GM19324 (cell line): Measurements from ENCODE around the gene PPIB.

Source experiments
- ATAC-seq: cut with Tn5 transposase; IDR thresholded peaks from one replicate; pipeline ENCODE4 v1.9.1; 2021; ENCODE audit warnings: mild to moderate bottlenecking, moderate library complexity; ENCODE audit not compliant: unreplicated experiment, low FRiP score

Gene PPIB

GRCh38 chr15:64162869-64163658, at the start of gene PPIB:
TSS of gene PPIB (minus strand) at chr15:64163022. CDS start at chr15:64162986, 36 bp downstream.
- ATAC-seq, result peak; percentile 96

DNA sequence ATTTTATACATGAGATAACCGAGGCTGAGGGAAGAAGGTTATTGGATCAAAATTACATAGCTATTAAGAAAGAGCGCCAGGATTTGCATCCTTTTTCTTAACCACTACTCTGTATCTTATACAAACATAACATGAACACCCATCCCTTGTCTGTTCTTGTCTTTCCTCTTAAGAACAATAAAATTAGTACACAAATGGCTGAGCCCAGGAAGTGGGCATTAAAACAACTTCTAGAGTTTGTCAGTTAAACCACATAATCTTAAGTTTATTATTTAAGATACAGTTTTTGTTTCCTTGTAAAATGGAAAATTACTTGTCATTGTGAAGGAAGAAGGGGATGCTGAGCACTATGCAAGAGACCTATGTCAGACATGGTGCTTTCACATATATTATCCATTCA, 48.9 kb upstream of the PPIB start:
- ATAC-seq, result no peak

DNA sequence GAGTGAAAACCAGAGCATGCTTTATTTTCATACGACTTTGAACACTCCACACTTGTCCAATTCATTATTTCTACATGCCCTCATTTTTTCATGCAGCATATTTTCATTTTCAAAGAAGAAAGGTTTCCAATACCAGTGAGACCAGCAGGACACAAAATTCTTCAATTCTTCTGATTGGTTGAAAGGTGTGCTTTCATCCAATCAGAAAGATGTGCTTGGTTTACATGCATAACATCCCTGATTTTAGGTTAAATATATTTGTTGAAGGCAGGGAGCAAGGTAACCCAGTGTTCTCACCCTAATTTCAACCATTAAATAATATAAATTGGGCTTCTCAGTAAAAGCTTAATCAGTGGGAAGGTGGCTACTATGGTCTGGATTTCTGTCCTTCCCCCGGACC, 47.5 kb upstream of the PPIB start:
- no peak for ATAC-seq

DNA sequence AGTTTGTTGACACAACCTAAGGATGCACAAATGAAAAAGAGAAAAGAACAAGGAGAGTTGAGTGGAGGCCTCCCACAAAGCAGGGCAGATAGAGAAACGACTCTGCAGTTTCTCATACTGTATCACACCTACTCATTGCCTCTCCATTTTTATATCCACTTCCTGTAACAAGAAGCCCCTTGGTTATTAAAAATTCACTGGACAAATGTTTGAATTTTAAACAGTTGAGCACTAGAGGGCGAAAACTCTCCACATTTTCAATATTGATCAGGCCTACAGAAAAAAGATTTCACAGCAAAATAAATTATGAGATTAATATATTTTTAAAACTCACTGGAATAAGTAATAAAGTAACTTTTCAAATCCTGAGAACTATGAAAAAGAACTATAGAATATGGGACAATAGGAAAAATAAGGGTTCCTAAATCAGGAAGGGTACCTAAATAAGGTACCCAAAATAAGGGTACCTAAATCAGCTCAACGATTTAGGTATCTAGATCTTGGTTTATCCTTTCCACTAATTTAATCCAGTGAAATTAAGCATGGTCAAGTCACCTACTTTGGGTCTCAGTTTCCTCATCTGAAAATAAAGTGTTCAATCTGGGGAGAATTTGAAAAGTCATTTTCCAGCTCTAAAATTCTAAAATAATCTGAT, 47.0 kb upstream of the PPIB start:
- ATAC-seq, result no peak

GRCh38 chr15:64205202-64205601, 42.4 kb upstream of the PPIB start:
- no peak for ATAC-seq

- no peak for ATAC-seq
Measured at GRCh38 chr15:64197425-64197824, 34.6 kb upstream of the PPIB start.

DNA sequence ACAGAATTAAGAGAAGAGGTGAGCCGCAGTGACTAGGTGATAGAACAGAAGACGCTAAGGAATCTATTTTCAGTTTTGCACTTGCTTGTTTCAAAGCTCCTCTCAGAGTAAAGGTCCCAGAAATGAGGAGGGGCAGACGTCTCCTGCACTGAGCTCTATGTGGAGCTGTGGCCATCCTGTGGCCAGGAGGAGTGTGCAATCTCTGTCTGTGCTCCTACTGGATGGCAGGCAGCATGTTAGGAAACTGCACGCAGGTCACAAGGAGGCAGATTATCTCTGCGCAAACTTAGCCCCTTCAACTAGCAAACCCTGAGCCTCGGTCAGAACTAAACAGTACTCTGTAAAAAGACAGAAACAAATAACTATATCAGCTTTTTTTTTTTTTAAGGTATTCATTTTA, 31.1 kb upstream of the PPIB start:
- no peak for ATAC-seq

GRCh38 chr15:64191971-64192830, 29.4 kb upstream of the PPIB start:
- no peak for ATAC-seq

DNA sequence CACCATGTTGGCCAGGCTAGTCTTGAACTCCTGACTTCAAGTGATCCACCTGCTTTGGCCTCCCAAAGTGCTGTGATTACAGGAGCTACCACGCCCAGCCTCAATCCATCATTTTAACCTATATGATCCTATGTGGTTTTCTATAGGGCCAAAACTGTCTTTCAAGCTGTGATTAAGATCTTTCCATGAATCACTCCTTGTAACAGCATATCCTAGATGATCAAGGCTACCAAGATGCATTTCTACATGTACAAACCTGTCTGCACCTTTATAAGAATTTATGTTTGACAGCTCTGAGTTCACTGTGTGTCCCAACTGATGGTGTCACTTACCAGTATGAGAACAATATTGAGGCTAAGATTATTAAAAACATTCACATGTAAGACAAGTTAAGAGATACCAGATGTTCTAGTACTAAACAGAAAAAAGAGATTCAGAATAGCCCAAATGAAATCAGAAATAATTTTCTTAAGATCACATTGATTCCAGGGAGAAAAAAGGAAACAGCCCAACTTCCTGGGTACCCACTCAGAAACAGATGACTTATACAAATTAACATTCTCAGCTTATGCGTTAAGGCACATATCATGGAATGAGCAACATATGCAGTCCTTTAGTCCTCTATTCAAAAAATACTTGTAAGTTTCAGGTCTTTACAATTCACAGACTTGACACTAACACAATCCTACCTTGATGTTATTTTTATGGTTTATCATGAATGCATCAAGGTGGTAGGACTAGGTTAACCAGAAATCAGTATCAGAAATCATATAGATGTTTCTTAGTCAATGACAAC, 24.8 kb upstream of the PPIB start:
- no peak for ATAC-seq

GRCh38 chr15:64185146-64185911, 22.5 kb upstream of the PPIB start:
- ATAC-seq, result no peak

GRCh38 chr15:64182859-64183370, 20.1 kb upstream of the PPIB start:
- ATAC-seq, result no peak

DNA sequence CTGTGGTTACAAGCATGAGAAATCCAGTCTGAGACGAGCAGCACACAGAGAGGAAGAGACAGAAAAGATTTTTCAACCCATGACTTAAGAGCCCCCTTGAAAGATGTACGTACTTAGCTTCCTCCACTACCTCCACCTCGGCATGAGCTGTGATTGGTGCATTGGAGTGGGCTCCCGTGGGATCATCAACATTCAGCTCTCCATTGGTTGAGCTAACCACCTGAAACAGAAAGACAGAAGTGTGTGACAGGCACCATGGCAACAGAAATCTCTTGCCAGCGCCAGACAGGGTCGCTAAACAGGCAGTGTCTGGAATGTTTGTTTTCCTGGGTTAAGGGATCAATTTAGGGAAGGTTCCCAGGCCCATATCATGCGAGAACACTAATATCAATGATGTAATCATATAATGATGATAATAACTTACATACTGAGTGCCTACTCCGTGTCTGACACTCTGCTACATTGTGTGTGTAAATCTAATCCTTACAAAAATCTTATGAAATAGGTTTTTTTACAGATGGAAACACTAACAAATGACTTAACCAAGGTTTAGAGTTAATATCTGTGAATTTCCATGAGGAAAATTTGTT, 17.5 kb upstream of the PPIB start:
- ATAC-seq, result no peak

GRCh38 chr15:64166102-64166890, 3.5 kb upstream of the PPIB start:
- no peak for ATAC-seq

GRCh38 chr15:64164436-64164835, 1.6 kb upstream of the PPIB start:
- ATAC-seq, result no peak

DNA sequence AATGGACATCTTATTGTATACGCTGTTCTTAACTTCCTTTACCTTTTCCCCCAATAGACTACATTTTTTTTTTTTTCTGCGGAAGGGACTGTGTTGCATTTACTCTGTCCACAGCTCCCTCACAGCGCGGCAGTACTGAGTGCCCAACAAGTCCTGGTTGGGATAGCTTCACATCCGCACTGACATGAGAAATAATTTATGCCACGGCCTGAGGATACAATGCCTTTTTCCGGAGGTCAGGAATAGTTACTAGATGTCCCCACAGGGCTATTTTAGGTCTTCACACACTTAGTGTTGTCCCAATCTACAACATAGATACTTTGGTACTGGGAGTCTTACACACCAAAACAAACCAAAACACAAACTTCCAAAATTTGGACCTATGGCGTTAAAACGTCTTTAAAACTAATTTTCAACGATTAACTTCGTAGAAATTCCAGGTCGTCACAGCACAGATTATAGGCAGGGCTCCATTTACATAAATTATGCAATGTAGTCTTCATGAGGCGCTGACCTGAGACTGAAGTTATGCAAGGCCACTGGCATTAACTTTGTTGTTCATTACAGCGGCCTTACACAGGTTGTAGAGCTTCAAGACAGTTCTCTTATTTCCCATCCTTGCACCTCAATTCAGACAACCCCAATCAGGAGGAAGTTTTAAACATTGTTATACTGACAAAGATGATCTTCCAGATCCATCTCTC, 989 bp upstream of the PPIB start:
- ATAC-seq, result no peak

GRCh38 chr15:64162478-64162868, 349 bp downstream of the PPIB start:
- ATAC-seq, result peak; percentile 18

- no peak for ATAC-seq
Measured at GRCh38 chr15:64161688-64162477, 939 bp downstream of the PPIB start.
